GM10847 (cell line): ENCODE data around the gene PRDM16.

Source experiments
- POLR2A ChIP-seq: IDR thresholded peaks from 2 replicates; pipeline ENCODE4 v1.6.1; 2011; ENCODE audit not compliant: insufficient read length; ENCODE audit errors: extremely low read depth

PRDM16 gene

DNA sequence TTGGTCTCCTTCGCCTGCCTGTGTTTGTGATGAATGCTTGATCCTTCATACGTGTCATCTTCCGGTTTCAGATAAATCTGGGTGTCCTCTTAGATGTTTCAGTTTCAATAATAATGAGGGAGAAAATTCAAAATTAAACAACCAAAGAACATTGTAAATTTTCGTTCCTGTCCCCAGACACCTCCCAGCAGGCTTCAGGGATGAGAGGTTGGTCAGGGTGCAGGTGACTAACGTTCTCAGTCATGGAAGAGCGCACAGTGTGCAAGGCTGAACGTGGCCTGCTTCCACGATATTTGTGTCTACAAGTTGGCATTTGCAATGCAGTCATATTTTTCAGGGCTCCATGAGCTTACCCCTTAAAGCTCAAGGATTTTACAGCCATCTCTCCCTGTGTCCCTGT, 238.4 kb downstream of the PRDM16 start:
- TF ChIP-seq POLR2A, result no peak

DNA sequence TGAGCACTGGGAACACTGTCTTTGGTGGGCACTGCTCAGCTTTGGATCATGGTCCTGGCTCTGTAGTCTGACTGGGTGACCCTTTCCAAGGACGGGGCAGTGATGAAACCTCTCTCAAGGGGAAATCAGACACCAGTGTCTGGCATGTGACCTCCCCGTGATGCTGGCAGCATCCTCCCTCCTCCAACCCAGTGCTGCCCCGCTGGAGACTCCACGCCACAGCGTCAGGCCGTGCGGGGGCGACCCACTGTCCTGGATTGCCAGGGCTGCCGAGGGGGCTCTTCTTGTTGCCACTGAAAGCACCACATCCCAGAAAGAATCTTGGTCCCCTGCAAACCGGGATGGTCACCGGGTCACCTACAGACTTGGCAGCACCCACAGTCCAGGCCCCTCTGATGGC, 239.1 kb downstream of the PRDM16 start:
- no peak for TF ChIP-seq POLR2A

DNA sequence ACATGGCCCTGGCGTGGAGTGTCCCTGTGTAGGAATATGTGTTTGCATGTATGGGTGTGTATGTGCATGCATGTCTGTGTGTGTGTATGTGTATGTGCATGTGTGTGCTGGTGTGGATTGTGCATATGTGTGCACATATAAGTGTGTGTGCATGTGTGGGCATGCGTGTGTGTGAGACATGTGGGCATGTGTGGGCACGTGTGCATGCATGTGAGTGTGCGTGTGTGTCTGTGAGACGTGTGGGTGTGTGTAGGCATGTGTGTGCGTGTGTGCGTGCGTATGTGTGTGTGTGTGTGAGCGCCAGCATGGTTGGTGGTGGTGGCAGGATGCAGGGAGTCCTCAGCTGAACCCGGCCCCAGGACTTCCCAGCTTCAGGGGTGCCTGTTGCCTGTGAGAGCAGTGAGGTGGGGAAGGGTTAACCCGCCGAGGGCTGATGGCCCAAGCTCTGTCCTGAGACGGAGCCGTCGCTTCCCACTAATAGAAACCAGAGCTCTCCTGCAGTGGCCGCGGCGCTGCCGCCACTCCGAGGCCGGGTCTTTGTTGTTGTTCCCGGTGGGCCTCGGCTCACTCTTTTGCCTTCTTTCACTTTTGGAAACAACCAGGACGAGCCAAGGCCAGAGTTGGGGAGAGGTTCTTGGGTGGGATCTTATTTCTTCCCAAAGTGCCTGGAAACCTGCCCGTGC, 241.9 kb downstream of the PRDM16 start:
- no peak for TF ChIP-seq POLR2A

DNA sequence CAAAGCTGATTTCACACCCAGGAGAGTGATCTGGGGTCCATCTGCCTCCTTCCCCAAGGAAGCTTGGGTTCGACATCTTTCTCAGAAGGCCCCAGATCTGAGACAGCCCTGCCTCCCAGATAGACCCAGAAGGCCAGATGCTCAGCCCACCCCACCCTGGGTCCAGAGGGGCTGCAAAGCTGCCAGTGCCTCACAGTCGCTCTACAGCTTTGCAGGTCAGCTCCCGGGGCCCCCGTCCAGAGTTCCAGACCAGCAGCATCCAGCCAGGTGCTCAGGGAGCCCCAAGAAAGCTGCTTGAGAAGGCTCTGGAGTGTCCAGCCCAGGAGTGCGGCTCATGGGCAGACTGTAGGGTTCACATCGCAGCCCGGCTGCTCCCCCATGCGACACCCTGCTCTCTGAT, 242.7 kb downstream of the PRDM16 start:
- TF ChIP-seq POLR2A, result no peak

DNA sequence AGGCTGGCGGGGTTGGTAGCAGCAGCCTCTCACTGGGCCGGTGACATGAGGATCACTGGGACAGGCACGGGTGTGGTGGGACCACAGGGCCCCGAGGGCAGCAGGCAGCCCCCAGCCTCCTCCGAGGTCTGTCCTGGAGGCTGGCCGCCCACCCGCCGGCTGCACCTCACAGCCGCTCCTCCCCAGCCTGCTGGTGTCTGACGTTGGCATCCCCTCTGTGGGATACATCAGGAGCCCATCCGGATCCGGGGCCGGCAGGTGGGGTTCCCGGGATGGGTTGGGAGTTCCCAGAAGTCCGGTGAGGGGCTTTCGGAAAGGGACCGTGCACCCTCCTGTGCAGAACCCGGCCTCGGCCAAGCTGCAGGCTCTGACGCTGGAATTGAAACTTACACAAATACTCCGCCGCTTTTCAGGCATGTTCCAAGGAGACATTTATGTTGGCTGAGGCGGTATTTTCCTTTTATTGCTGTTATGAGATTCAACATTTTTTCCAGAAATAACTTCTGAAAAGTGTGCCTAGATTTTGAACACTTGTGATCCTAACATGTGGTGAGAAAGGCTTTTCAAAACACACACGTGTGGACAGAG, 243.4 kb downstream of the PRDM16 start:
- TF ChIP-seq POLR2A, result no peak

DNA sequence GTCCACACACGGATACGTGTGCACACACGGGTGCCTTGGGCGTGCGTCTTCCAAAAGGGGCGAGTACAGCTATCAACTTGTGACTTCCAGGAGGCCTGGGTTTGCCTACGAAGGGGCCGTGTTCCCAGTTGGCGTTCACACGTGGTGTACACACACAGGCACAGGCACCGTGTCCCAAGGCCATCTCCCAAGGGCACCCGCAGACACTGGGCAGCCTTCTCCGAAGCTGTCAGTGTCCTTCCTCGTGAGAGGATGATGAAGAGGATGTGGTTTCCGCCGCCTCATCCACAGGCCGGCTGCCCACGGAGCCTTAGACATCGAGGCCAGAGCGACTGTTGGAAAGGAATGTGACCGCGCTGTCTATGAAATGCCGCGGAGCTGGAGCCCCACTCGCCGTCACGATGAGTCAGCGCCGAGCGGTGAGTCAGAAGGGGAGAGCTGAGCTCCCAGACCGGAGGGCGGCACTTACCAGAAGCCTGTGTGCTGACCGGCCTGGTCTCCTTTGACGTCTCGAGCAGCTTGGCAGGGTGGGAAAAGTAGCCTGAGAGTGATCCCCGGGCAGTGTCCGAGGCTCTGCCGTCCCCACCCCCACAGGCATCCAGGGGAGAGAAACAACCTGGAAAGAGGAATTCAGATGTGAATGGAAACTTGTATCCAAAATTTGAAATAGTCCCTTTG, 244.0 kb downstream of the PRDM16 start:
- no peak for TF ChIP-seq POLR2A

DNA sequence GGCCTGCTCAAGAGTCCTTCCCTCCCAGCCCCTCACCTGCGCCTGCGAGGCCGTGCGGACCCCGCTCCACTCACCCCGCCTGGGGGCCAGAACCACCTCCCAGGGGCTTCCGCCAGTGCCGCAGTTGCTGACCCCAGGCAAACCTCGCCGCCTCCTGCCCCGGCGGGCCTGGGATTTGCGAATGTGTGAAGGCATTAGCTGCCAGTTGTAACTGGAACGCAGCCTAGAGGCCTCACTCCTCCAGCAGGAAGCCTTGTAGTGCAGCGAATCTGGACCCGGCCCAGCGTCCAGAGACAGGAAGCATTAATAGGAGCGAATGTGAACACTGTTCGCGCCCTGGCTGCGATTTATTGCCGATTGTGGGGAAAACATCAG, 244.6 kb downstream of the PRDM16 start:
- no peak for TF ChIP-seq POLR2A

DNA sequence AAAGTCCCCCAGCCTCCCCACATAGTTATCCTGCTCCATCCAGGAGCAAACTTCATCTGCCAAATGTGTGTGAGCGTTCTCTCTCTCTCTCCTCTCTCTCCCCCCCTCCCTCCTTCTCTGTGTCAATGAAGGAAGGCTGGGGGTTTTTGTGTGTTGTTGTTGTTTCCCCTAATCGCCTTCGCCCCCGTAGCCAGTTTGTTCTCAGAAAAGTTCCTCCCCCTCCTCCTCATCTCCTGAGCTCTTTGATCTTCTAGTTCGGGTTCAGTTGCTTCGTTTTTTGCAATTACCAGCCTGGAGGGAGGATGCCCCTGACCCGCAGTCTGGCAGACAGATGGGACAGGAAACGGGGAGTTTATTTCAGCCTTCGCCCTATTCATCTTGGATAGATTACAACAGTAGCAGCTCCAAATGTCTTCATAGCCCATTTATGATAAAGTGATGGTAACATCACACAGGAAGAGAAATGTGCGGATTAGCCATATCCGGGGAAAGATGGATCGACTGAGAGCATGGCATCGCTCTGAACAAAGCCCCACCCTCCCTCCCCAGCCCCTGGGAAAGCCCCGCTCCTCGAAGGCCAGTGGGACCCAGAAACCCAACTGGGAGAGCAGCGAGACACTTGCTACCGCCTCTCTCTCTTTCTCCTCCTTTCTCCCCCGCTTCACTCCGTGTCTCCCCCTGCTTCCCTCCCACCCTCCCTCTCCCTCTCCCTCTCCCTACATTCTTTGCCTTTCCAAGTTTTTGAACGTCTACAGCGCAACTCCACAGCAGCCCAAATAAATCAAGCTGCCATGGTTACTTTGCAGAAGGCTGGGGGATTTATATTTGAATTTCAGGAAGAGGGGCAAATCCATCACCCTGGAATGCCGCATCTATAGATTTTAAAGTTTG, 245.7 kb downstream of the PRDM16 start:
- no peak for TF ChIP-seq POLR2A

DNA sequence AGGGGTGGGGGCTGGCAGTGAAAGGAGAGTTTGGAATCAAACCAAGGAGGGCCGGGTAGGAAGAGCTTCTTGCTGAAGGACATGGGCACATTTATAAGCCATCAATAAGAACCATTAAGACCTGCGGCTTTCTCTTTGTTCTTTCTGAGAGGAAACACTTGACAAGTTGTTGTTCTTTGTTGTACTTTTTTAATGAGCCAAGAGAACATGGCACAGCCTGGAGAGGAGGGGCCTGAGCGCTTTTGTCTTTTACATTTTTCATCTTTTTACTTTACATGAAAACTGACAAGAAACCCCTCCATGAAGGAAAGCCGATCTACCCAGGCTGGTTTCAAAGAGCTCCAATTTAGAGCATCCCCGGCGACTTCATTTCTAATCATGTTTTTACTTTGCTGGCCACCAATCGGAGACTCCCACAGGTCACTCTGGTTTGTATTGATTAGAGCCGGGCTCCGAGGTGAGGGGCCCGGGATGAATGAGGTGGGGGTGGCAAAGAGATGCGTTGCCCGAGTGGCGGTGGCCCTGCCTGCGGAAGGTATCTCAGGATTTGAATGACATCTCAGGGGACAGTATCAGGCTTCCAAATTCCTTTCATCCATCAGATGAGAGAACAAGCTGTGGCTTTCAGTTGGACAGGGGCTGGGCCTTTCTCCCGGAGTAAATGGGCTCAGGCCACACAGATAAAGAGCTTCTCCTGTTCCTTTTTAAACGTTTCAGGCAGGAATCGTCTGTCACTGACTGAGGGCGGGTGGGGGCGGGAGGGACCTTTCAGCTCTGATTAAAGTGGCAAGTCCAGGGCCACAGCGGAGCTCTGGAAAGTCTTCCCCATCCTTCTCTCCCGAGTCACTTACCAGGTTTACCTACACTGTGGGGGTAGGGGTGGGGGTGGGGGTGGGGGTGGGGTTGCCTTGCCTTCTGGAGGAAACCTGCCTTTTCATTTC, 246.7 kb downstream of the PRDM16 start:
- TF ChIP-seq POLR2A, result no peak

DNA sequence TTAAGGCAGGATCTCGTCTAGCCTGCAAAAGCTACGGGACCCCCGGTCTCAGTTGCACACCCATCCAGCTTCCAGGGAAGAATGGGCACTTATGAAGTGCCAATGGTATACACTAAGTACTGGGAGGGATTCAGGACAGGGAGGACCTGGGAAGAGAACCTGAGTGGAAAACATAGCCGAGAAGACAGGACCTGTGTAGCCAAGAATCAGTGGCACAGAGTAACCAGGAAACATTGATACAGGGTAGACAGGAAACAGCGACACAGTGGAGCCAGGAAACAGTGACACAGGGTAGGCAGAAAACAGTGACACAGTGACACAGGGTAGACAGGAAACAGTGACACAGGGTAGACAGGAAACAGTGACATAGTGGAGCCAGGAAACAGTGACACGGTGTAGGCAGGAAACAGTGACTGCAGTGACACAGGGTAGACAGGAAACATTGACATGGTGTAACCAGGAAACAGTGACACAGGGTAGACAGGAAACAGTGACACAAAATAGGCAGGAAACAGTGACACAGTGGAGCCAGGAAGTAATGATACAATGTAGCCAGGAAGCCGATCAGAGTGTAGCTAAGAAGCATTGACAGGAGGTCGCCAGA, 247.4 kb downstream of the PRDM16 start:
- TF ChIP-seq POLR2A, result no peak

DNA sequence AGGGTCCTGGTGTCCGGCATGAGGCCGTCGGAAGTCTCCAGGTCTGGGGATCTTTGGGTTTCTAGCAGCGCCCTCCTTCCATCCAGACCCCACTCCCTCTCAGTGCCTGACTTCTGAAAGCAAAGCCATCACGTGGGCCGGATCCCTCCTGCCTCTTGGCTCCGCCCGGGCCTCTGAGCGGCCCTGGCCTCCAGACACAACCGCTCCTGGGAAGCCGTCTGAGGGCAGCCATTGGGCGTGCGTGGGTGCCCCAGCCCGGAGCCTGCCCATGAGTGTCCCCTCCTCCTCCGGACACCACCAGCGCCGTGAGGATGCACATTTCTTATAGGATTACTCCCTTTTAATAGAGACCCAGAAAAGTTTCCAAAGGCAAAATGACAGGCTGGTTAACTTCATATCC, 248.5 kb downstream of the PRDM16 start:
- no peak for TF ChIP-seq POLR2A

DNA sequence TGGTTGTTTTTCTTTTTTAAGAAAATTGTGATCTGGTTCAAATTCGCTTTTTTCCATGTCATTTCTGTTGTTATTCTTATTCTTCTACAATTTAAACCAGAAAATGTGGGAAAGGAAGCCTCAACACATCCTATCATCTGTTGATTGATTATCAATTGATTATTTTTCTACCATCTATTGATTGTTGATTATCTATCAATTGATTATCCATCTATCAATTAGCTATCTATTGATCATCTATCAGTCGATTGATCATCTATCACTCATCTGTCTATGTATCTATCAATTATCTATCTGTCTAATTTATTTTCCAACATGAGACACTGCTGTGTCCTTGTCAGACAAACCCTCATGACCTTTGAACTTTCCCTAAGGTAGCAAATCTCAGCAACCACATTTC, 249.3 kb downstream of the PRDM16 start:
- no peak for TF ChIP-seq POLR2A

DNA sequence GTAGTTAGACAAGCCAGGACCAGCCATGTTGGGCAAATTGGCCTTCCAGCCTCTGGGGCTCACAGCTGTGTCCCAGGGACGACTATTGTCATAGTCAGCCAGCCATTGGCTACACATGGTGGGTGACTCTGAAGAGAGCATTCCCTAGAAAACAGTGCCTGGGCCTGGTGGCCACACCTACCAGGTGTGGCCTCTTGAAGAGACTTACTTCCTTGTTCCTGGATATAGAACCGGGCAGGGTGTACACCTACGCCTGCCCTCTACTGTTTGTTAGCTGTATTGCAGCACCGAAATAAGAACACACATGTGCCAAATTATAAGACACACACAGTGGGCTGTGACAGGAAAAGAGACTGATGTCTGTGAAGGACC, 250.9 kb downstream of the PRDM16 start:
- TF ChIP-seq POLR2A, result no peak

DNA sequence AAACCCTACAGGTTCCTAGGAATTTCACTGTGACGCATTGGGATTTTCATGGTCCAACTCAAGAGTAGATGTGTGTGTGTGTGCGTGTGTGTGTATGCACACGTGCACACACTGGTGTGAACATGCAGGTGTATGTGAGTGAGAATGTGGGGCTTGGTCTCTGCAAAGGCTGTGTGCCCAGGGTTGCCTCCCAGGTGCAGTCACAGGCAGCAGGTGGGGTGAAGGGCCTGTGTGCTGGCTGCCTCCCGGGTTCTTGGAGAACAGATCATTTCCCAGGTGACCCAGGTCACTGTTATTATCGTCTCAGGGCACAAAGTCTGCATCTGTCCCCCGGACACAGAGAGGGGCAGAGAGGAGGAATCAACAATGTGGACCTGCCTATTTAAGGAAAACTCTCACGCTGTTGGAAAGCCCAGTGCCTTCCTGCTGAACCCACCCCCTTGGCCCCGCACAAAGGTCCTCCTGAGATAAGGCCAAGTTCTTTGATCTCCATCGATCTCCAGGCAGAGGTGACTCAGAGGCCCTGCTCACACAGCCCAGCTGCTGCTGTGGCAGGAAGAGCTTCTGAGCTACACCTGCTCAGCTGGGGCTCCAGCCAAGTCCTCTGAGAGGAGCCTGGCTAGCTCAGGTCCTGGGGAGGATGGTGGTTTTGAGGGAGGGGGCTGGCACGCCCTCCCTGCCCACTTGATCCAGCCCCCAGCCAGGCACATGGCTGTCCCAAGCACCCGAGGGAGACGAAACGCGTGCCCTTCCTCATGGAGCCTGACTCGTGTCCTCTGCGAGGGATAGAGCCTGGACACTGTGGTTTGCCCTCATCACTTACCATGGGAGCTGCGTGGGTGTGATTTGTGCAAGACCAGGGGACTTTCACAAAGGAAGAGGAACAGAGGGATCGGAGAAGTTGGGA, 251.5 kb downstream of the PRDM16 start:
- TF ChIP-seq POLR2A, result no peak
